Measurements from ENCODE around the gene CALD1.

The CALD1 gene

GRCh38 chr7:134820295-134820694, 40.9 kb downstream of the CALD1 start:
- Histone ChIP-seq H3K4me3 (ENCODE audit: insufficient read depth, low read depth, low read length) (no peak overlapping the region), H3K27me3 (ENCODE audit: control insufficient read depth, insufficient read depth, low read length, poor library complexity, severe bottlenecking) (no peaks in the 10 kb centered on the region), H3K9me3 (ENCODE audit: control insufficient read depth, low read length) (no peaks in the 10 kb centered on the region), H3K27ac (ENCODE audit: insufficient read depth, low read depth, low read length, poor library complexity, severe bottlenecking) (no peak overlapping the region), H3K36me3 (ENCODE audit: control insufficient read depth, insufficient read depth, low read length) (no peaks in the 10 kb centered on the region), H3K4me1 (ENCODE audit: control insufficient read depth, insufficient read depth, low read length) (no peaks in the 10 kb centered on the region)
- 100% methylated on average over 1 of the region's 2 CpGs; no CpG with 5 or more reads in 1 of the 2 experiments for WGBS, 2 experiments

GRCh38 chr7:134820778-134821177, 41.3 kb downstream of the CALD1 start:
- WGBS, 2 experiments: 100% methylated on average over 1 to 2 of the region's 3 CpGs
- no peaks in the 10 kb centered on the region for H3K27me3 ChIP-seq (ENCODE audit: control insufficient read depth, insufficient read depth, low read length, poor library complexity, severe bottlenecking)
- no peaks in the 10 kb centered on the region for H3K4me1 ChIP-seq (ENCODE audit: control insufficient read depth, insufficient read depth, low read length)
- H3K27ac ChIP-seq (ENCODE audit: insufficient read depth, low read depth, low read length, poor library complexity, severe bottlenecking): no peak overlapping the region
- H3K36me3 ChIP-seq (ENCODE audit: control insufficient read depth, insufficient read depth, low read length): no peaks in the 10 kb centered on the region
- no peaks in the 10 kb centered on the region for H3K9me3 ChIP-seq (ENCODE audit: control insufficient read depth, low read length)
- no peak overlapping the region for H3K4me3 ChIP-seq (ENCODE audit: insufficient read depth, low read depth, low read length)

GRCh38 chr7:134823400-134823799, 44.0 kb downstream of the CALD1 start:
- H3K9me3 ChIP-seq (ENCODE audit: control insufficient read depth, low read length): no peaks in the 10 kb centered on the region
- no peaks in the 10 kb centered on the region for H3K27me3 ChIP-seq (ENCODE audit: control insufficient read depth, insufficient read depth, low read length, poor library complexity, severe bottlenecking)
- no peaks in the 10 kb centered on the region for H3K4me1 ChIP-seq (ENCODE audit: control insufficient read depth, insufficient read depth, low read length)
- no peaks in the 10 kb centered on the region for H3K36me3 ChIP-seq (ENCODE audit: control insufficient read depth, insufficient read depth, low read length)
- H3K27ac ChIP-seq (ENCODE audit: insufficient read depth, low read depth, low read length, poor library complexity, severe bottlenecking): no peak overlapping the region
- 100% methylated on average over 1 of the region's 1 CpG; no CpG with 5 or more reads in 1 of the 2 experiments for WGBS, 2 experiments
- H3K4me3 ChIP-seq (ENCODE audit: insufficient read depth, low read depth, low read length): no peak overlapping the region

DNA sequence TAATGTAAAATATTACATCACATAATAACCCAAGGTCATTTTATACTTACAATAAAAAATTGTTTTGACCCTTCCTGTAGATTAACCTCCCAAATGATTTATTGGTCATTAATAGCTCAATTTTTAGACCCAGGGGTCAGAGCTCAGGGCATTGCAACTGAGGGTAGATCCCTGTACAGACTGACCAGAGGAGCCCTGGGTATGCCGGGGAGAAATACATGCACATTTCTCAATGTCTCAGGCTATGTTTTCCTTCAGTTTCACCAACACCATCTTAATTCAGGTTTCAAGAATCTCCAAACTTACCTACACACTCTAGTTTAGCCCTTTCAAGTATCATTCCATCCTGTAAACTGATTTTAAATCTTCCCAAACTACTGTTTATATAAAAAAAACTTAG, 46.2 kb downstream of the CALD1 start:
- no peak overlapping the region for H3K4me3 ChIP-seq (ENCODE audit: insufficient read depth, low read depth, low read length)
- H3K4me1 ChIP-seq (ENCODE audit: control insufficient read depth, insufficient read depth, low read length): no peaks in the 10 kb centered on the region
- H3K27me3 ChIP-seq (ENCODE audit: control insufficient read depth, insufficient read depth, low read length, poor library complexity, severe bottlenecking): no peaks in the 10 kb centered on the region
- no peaks in the 10 kb centered on the region for H3K9me3 ChIP-seq (ENCODE audit: control insufficient read depth, low read length)
- WGBS, 2 experiments: 94 to 98% methylated on average over 1 of the region's 1 CpG
- H3K27ac ChIP-seq (ENCODE audit: insufficient read depth, low read depth, low read length, poor library complexity, severe bottlenecking): no peak overlapping the region
- H3K36me3 ChIP-seq (ENCODE audit: control insufficient read depth, insufficient read depth, low read length): no peaks in the 10 kb centered on the region

GRCh38 chr7:134826105-134826504, 46.7 kb downstream of the CALD1 start:
- no peak overlapping the region for H3K27ac ChIP-seq (ENCODE audit: insufficient read depth, low read depth, low read length, poor library complexity, severe bottlenecking)
- no peaks in the 10 kb centered on the region for H3K27me3 ChIP-seq (ENCODE audit: control insufficient read depth, insufficient read depth, low read length, poor library complexity, severe bottlenecking)
- H3K9me3 ChIP-seq (ENCODE audit: control insufficient read depth, low read length): no peaks in the 10 kb centered on the region
- H3K4me3 ChIP-seq (ENCODE audit: insufficient read depth, low read depth, low read length): no peak overlapping the region
- 78 to 80% methylated on average over 4 of the region's 4 CpGs for WGBS, 2 experiments
- no peaks in the 10 kb centered on the region for H3K36me3 ChIP-seq (ENCODE audit: control insufficient read depth, insufficient read depth, low read length)
- H3K4me1 ChIP-seq (ENCODE audit: control insufficient read depth, insufficient read depth, low read length): no peaks in the 10 kb centered on the region

- Histone ChIP-seq H3K36me3 (ENCODE audit: control insufficient read depth, insufficient read depth, low read length) (no peaks in the 10 kb centered on the region), H3K4me3 (ENCODE audit: insufficient read depth, low read depth, low read length) (no peak overlapping the region), H3K9me3 (ENCODE audit: control insufficient read depth, low read length) (no peaks in the 10 kb centered on the region), H3K27ac (ENCODE audit: insufficient read depth, low read depth, low read length, poor library complexity, severe bottlenecking) (no peak overlapping the region), H3K4me1 (ENCODE audit: control insufficient read depth, insufficient read depth, low read length) (no peaks in the 10 kb centered on the region), H3K27me3 (ENCODE audit: control insufficient read depth, insufficient read depth, low read length, poor library complexity, severe bottlenecking) (no peaks in the 10 kb centered on the region)
- 92 to 94% methylated on average over 4 of the region's 4 CpGs for WGBS, 2 experiments
Observed at GRCh38 chr7:134827436-134827835, 48.0 kb downstream of the CALD1 start.

GRCh38 chr7:134827889-134828288, 48.5 kb downstream of the CALD1 start:
- no peaks in the 10 kb centered on the region for H3K36me3 ChIP-seq (ENCODE audit: control insufficient read depth, insufficient read depth, low read length)
- no peaks in the 10 kb centered on the region for H3K4me1 ChIP-seq (ENCODE audit: control insufficient read depth, insufficient read depth, low read length)
- no peaks in the 10 kb centered on the region for H3K27me3 ChIP-seq (ENCODE audit: control insufficient read depth, insufficient read depth, low read length, poor library complexity, severe bottlenecking)
- H3K27ac ChIP-seq (ENCODE audit: insufficient read depth, low read depth, low read length, poor library complexity, severe bottlenecking): no peak overlapping the region
- no peak overlapping the region for H3K4me3 ChIP-seq (ENCODE audit: insufficient read depth, low read depth, low read length)
- 76 to 87% methylated on average over 3 of the region's 3 CpGs for WGBS, 2 experiments
- H3K9me3 ChIP-seq (ENCODE audit: control insufficient read depth, low read length): no peaks in the 10 kb centered on the region

DNA sequence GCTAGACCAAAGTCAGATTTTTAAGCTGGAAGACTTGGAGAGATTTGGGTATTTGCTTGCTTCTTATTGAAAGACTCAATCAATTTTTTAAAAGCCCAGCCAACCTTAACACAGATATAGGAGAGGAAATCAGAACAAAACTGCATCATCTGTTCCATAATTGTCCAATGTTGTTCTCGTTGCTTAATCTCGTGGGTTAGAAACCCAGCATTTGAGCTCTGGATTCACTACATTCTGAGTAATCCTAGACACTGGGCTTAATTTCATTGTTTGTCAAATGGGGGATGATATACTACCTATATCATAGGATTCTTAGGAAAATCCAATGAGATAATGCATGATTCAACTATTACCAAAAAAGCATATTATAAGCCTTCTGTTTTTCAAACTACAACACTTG, 48.9 kb downstream of the CALD1 start:
- Histone ChIP-seq H3K9me3 (ENCODE audit: control insufficient read depth, low read length) (no peaks in the 10 kb centered on the region), H3K4me1 (ENCODE audit: control insufficient read depth, insufficient read depth, low read length) (no peaks in the 10 kb centered on the region), H3K27me3 (ENCODE audit: control insufficient read depth, insufficient read depth, low read length, poor library complexity, severe bottlenecking) (no peaks in the 10 kb centered on the region), H3K36me3 (ENCODE audit: control insufficient read depth, insufficient read depth, low read length) (no peaks in the 10 kb centered on the region), H3K27ac (ENCODE audit: insufficient read depth, low read depth, low read length, poor library complexity, severe bottlenecking) (no peak overlapping the region), H3K4me3 (ENCODE audit: insufficient read depth, low read depth, low read length) (no peak overlapping the region)
- 96 to 100% methylated on average over 2 of the region's 2 CpGs for WGBS, 2 experiments

GRCh38 chr7:134829380-134829986, 50.0 kb downstream of the CALD1 start:
- Histone ChIP-seq H3K9me3 (ENCODE audit: control insufficient read depth, low read length) (no peaks in the 10 kb centered on the region), H3K4me1 (ENCODE audit: control insufficient read depth, insufficient read depth, low read length) (no peaks in the 10 kb centered on the region), H3K4me3 (ENCODE audit: insufficient read depth, low read depth, low read length) (no peak overlapping the region), H3K36me3 (ENCODE audit: control insufficient read depth, insufficient read depth, low read length) (no peaks in the 10 kb centered on the region), H3K27ac (ENCODE audit: insufficient read depth, low read depth, low read length, poor library complexity, severe bottlenecking) (no peak overlapping the region), H3K27me3 (ENCODE audit: control insufficient read depth, insufficient read depth, low read length, poor library complexity, severe bottlenecking) (no peaks in the 10 kb centered on the region)
- 89 to 93% methylated on average over 3 of the region's 3 CpGs for WGBS, 2 experiments

DNA sequence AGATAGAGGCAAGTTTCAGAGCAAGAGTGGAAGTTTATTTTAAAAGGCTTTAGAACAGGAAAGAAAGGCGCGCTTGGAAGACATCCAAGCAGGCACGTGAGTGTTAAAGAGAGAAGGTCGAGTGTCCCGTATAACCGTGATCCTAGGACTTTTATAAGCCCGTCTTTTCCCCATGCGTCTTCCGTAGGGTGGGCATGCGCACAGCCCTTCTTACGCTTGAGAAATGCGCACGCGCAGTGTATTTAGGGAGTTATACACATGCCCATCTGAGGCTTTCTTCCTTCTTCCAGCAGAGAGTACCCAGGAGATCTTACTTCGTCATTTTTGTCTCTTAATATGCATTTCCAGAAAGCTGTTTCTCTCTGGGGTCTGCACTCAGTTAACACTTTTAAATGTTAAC, 52.4 kb downstream of the CALD1 start:
- Histone ChIP-seq H3K4me1 (ENCODE audit: control insufficient read depth, insufficient read depth, low read length) (no peaks in the 10 kb centered on the region), H3K36me3 (ENCODE audit: control insufficient read depth, insufficient read depth, low read length) (no peaks in the 10 kb centered on the region), H3K27me3 (ENCODE audit: control insufficient read depth, insufficient read depth, low read length, poor library complexity, severe bottlenecking) (no peaks in the 10 kb centered on the region), H3K4me3 (ENCODE audit: insufficient read depth, low read depth, low read length) (no peak overlapping the region), H3K27ac (ENCODE audit: insufficient read depth, low read depth, low read length, poor library complexity, severe bottlenecking) (no peak overlapping the region), H3K9me3 (ENCODE audit: control insufficient read depth, low read length) (no peaks in the 10 kb centered on the region)
- 93% methylated on average over 15 of the region's 15 CpGs for WGBS, 2 experiments

GRCh38 chr7:134832367-134832766, 52.9 kb downstream of the CALD1 start:
- no peak overlapping the region for H3K4me3 ChIP-seq (ENCODE audit: insufficient read depth, low read depth, low read length)
- H3K27ac ChIP-seq (ENCODE audit: insufficient read depth, low read depth, low read length, poor library complexity, severe bottlenecking): no peak overlapping the region
- WGBS, 2 experiments: 91 to 96% methylated on average over 3 of the region's 3 CpGs
- H3K27me3 ChIP-seq (ENCODE audit: control insufficient read depth, insufficient read depth, low read length, poor library complexity, severe bottlenecking): no peaks in the 10 kb centered on the region
- H3K9me3 ChIP-seq (ENCODE audit: control insufficient read depth, low read length): no peaks in the 10 kb centered on the region
- H3K4me1 ChIP-seq (ENCODE audit: control insufficient read depth, insufficient read depth, low read length): no peaks in the 10 kb centered on the region
- no peaks in the 10 kb centered on the region for H3K36me3 ChIP-seq (ENCODE audit: control insufficient read depth, insufficient read depth, low read length)

Measured in ectodermal cell (in vitro differentiated cells).